D341Med (cell line): ENCODE measurements around the gene CARD16.
"Not testable (repeated sequence)": the region's sequence is repeated elsewhere in the genome, so short reads cannot be mapped to it uniquely, and the experiment has no call there.

Experiments
- DNase-seq: peaks from one replicate; pipeline ENCODE4 v3.0.0; 2012; ENCODE audit warnings: low spot score

The CARD16 gene

GRCh38 chr11:105049481-105049880 is 4.3 kb upstream of the CARD16 start:
- no peak for DNase-seq

- DNase-seq, result no peak
Observed at GRCh38 chr11:105046898-105047579, 1.9 kb upstream of the CARD16 start.

GRCh38 chr11:105045676-105046296 is 651 bp upstream of the CARD16 start:
- no peak for DNase-seq

DNA sequence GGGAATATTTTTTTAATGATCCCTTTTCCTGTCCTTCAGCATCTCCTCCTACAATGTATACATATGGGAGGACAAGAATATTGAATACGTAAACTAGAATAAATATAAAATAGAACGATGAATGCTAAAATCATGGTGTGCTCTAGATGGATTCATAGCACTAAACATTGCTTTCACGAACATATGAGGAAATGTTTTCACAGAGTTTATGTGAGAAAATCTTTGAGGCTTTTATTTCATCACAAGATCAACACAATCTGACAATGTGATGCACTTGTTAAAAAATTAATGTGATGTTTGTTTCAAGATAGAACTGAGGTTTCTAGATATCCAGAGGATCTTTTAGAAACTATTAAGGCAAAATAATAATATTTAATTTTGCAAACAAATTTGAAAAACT is 3.0 kb downstream of the CARD16 start:
- DNase-seq, result no peak

DNA sequence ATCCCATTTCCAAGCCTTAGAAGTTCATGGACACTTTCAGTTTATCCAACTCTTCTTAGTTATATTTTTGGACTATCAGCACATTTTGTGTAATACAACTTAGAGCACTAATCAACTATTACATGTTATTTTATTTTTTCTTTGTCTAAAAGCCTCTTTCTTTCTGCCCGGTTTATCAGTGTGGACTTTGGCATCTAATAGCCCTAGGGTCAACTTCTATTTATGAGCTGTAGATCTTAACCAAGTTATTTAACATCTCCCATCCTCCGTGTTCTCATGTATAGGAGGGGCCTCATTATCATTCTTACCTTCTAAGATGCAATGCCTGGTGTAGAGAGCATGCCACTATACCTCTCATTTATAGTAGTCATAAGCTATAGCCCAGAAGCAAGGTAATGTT is 4.4 kb downstream of the CARD16 start:
- no peak for DNase-seq

DNA sequence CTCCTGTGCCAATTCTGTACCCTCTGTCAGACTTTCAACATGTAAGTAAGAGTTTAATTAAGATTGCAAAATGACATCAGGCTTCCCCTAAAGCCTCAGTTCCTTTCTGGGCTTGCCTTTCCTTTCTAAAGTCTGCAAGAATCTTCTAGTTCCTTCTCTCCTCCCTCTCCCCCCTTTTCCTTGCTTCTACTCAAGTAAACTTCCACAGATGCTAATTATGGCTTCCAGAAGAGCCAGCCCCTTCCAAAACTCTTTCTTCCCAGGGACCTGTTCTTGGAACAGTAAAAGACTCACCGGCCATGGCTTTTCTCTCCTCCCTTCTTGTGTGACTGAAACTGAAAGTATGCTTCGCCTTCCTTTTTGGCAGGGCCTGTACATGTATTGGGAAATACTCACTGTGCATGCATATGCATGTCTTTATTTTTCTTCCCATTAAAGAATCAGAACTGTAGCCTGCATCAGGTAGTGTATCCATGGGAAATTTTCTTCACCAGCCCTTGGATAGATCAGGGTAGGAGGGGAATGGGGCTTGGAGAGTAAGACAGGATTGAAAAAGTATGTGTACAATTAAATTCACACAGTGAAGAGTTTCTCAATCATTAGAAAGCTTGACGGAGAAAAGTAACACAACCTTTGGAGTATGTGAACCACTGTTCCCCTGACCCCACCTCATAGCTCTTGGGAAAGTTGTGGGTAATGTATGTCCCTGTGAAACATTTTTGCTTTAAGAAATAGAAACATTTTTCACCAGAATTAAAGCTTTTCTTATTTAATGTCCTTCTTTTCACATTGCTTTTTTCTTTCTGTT is 10.1 kb downstream of the CARD16 start, which contains the start of gene CASP1:
Gene CASP1, minus strand, starts transcription at position 332 of the 808 bp plus-strand sequence. Its CDS starts 31 bp downstream, at position 301.
- DNase-seq, result no peak

- DNase-seq, result not testable (repeated sequence)
Observed at GRCh38 chr11:105034388-105034787, 10.7 kb downstream of the CARD16 start.

GRCh38 chr11:105033781-105034180 is 11.4 kb downstream of the CARD16 start:
- no peak for DNase-seq

DNA sequence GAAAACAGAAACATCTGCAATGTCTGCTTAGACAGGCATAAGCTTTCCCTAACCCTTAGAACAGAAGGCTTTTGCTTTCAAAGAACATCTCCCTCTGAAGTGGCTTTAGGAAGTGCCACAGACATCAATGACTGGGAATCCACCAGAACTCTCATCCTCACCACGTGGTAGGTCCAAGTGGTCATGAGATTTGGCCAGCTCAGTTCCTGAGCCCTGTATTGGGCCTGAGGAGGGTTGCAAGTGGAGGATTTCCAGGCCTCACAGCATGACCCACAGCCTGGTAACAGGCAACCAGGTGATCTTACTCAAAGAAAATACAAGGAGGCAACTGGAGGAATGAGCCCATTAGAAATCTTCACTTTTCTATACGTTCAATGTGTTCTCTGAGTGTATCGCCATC is 11.8 kb downstream of the CARD16 start:
- DNase-seq, result no peak

DNA sequence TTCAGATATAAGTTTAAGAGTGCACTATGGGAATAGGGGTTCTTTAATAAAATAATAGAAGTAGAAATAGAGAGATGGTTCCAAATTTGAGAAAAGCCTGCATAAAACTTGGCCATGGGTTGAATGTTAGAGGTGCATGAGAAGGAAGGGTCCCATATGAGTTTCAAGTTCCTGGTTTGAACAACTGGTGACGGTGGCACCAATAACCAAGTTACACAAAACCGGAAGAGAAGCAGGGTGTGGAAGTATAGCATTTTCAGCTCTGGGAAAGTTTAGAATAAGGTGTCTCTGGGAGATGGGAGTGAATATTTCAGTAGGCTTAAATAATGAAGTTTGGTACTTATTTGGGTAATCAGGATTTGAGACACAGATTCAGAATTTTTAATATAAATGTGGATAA is 12.6 kb downstream of the CARD16 start:
- DNase-seq, result no peak

DNA sequence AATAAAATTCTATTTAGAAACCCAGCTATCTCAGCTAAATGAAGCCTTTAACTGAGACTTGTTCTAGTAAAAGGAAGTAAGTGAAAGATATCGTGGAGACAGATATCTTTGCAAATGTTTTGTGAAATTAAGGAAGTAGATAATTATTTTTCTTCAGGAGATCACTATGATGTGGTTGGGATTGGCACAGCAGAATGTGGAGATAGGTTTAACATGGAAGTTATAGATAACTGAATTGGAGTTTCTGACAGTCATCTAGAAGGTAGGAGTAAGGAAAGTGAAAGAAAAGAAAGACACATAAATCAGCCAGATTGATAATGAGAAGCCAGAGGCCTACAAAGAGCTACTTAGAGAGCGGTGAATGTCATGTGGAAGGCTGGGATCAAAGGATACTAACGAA is 17.5 kb downstream of the CARD16 start:
- DNase-seq, result no peak

GRCh38 chr11:105024394-105024793 is 20.7 kb downstream of the CARD16 start:
- no peak for DNase-seq

GRCh38 chr11:105023003-105023402 is 22.1 kb downstream of the CARD16 start, which contains the start of gene CASP5:
CASP5 (minus strand) TSS chr11:105023168; CDS start chr11:105023136, 32 bp downstream.
- DNase-seq, result no peak

GRCh38 chr11:105022527-105022926 is 22.6 kb downstream of the CARD16 start:
- no peak for DNase-seq

DNA sequence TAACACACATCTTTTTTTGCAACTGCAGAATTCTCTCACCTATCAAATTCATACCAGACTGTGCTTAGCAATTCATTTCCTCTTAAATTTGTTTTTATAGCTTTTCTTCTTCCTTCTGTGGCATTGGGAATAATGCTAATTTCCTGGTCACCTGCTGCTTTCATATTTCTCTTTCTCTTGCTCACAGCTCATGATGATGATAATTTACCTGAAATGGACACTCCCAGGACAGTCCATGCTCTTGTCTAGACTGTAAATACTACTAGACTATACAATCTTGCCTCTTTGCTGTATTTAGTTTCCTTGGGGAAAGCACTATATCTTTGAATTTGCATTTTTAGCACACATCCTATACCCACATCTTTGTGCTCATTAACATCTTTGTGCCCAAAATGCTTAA is 37.7 kb downstream of the CARD16 start:
- no peak for DNase-seq

- DNase-seq, result no peak
Observed at GRCh38 chr11:105005451-105005845, 39.7 kb downstream of the CARD16 start.

DNA sequence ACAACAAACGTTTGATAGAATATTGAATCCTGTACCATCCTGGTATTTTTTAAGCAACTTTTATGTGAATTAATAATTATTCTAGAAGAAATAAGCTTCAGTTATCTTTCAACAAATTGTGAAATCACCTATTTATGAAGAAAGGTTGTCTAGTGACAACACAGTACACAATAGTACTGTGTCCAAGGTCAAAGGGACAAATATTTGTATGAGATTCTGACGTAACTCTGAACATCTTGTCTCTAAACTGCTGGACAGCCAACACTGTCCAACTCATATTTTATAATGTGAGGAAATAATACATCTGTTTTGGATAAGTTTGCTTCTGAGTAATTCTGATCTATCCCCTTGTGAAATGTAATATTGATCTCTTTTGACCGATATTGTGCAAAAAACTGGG is 41.1 kb downstream of the CARD16 start:
- DNase-seq, result no peak

GRCh38 chr11:105003151-105003550 is 42.0 kb downstream of the CARD16 start:
- no peak for DNase-seq

GRCh38 chr11:105000797-105001196 is 44.3 kb downstream of the CARD16 start:
- peak; percentile 35 for DNase-seq

DNA sequence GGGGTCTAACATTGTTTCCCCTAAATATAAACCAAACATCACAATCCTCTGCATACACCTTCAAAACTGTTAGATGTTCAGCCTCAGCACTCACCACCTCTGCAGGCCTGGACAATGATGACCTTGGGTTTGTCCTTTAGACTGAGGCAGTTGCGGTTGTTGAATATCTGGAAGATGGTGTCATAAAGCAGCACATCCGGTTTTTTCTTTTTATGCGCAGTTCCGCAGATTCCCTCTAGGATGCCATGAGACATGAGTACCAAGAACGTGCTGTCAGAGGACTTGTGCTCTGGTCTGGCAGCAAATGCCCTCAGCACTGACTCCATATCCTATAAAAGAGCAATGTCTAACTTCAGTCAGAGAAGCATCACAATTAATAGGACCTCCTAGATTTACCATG is 45.0 kb downstream of the CARD16 start:
- DNase-seq, result no peak

DNA sequence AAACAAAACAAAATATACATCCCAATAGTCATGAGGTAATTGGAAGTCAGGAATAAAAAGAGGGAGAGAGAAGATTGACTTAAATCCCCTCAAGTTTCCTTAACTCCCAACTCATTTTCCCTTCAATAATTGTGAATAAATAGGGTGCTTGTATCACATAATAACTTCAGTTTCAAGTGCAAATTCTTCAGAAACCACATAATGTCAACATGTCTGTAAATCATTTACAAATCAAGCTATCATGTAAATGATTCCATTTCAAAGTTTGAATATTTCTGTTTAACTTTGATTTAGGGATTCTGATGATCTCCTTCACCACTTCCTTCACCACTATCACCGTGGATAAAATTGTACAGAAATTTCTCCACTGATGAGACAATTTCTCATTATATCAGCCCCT is 45.4 kb downstream of the CARD16 start:
- DNase-seq, result no peak

GRCh38 chr11:104997288-104997687 is 47.8 kb downstream of the CARD16 start:
- no peak for DNase-seq

DNA sequence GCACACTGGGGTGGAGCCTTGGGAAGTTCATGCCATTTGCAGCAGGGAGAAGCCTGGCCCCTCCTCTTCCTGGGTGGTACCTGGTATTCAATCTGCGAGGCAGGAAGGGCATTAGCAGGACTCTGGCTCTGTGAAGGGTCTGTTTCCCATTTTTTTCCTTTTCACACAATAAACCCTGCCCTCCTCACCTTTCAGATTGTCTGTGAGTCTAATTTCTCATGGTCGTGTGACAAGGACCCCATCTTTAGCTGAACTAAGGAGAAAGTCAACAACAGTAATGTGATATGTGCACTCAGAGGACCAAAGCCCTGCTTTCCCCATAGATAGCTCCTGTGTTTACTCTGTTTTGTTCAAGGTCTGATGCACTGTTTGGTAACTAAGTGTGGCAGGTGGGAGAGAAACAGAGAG is 50.1 kb downstream of the CARD16 start:
- DNase-seq, result no peak
